T-helper 17 cell (primary cell): ENCODE measurements around the gene TTLL12. TPM values are rescaled to one million over a fixed set of nuclear protein-coding genes. Genes with fewer than 3 reads are reported as not detected.
A peak's percentile ranks its signal among the peaks of the same experiment; 100 is the strongest.
"Not testable (repeated sequence)": the region's sequence is repeated elsewhere in the genome, so short reads cannot be mapped to it uniquely, and the experiment has no call there.

Experiments
- ATAC-seq: fragments of 150-1000 bp; cut with Tn5 transposase; 2 replicates; pipeline ENCODE4 v1.10.0; 2021; ENCODE audit warnings: mild to moderate bottlenecking, moderate library complexity
- DNase-seq, 3 donors: peaks; one replicate each; pipeline versions ENCODE4 v3.0.0 to v3.0.0-alpha.2; 2020 to 2021
- H3K9me3 ChIP-seq: one replicate; pipeline ENCODE4 v1.7.0; 2013; ENCODE audit warnings: low read length, mild to moderate bottlenecking; ENCODE audit not compliant: control insufficient read depth, poor library complexity, severe bottlenecking
- H3K27ac Mint-ChIP-seq: one replicate; pipeline ENCODE4 v1.8.0; 2022; ENCODE audit warnings: mild to moderate bottlenecking, moderate library complexity, mixed read lengths
- H3K27me3 Mint-ChIP-seq: one replicate; pipeline ENCODE4 v1.8.0; 2022; ENCODE audit warnings: mixed read lengths
- H3K36me3 Mint-ChIP-seq: one replicate; pipeline ENCODE4 v1.8.0; 2022; ENCODE audit warnings: low read depth, mixed read lengths
- H3K4me1 Mint-ChIP-seq: one replicate; pipeline ENCODE4 v1.8.0; 2022; ENCODE audit warnings: mild to moderate bottlenecking, mixed read lengths
- H3K4me3 Mint-ChIP-seq: one replicate; pipeline ENCODE4 v1.8.0; 2022; ENCODE audit warnings: mild to moderate bottlenecking, moderate library complexity, mixed read lengths
- total RNA-seq, 4 donors: library from RNA in 2 of 4; stranded (reverse) in 2 of 4; gene quantifications; one replicate each; pipeline ENCODE4 v1.2.3 and lab custom pipeline; 2022 to 2026

The TTLL12 gene
- total RNA-seq, 2 donors from 2014 or later: 12.8 to 17.8 TPM

DNA sequence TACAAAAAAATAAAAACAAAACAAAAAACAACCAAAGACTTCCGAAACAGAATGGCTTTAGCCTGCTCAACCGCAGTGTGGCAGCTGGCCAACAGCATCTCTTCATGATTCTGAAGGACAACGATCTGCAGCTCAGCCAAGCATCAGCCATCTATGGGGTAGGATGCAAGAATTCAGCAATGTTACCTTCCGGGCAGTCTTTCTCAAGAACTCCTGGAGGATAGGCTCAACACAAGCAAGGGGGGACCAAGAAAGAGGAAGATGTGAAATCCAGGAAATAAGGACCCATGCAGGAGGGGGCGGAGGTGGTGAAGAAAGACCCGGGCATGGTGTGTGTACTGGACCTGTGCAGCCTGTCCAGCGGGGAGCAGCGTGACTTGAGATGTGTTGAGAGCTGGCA lies 39.1 kb downstream of the TTLL12 start:
- H3K4me1 Mint-ChIP-seq: peaks cover 13% of the 10 kb centered on the region
- H3K9me3 ChIP-seq: no peaks in the 10 kb centered on the region
- DNase-seq (no peak), ATAC-seq (no peak)
- peak overlapping the region; percentile 70 for H3K4me3 Mint-ChIP-seq
- peaks cover 3% of the 10 kb centered on the region for H3K36me3 Mint-ChIP-seq
- H3K27me3 Mint-ChIP-seq: no peaks in the 10 kb centered on the region
- H3K27ac Mint-ChIP-seq: peak overlapping the region; percentile 78

- H3K27me3 Mint-ChIP-seq, ATAC-seq, H3K9me3 ChIP-seq, H3K36me3 Mint-ChIP-seq, H3K4me3 Mint-ChIP-seq, DNase-seq, H3K27ac Mint-ChIP-seq: not testable (repeated sequence)
- H3K4me1 Mint-ChIP-seq: peaks cover 10% of the 10 kb centered on the region
Observed at GRCh38 chr22:43146332-43146731, 40.6 kb downstream of the TTLL12 start.

DNA sequence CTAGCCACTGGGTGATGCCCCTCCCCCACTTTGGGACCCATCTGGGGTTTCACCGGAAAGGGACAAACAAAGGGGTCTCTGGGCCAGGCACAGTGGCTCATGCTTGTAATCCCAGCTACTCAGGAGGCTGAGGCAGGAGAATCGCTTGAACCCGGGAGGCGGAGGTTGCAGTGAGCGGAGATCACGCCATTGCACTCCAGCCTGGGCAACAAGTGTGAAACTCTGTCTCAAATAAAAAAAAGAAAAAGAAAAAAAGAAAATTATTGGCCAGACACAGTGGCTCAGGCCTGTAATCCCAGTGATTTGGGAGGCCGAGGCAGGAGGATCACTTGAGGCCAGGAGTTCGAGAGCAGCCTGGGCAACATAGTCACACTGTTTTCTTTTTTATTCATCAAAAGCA lies 41.6 kb downstream of the TTLL12 start:
- H3K9me3 ChIP-seq, H3K4me3 Mint-ChIP-seq, ATAC-seq, H3K27me3 Mint-ChIP-seq, H3K4me1 Mint-ChIP-seq, H3K36me3 Mint-ChIP-seq, DNase-seq: not testable (repeated sequence)
- H3K27ac Mint-ChIP-seq: peak overlapping the region; percentile 32

DNA sequence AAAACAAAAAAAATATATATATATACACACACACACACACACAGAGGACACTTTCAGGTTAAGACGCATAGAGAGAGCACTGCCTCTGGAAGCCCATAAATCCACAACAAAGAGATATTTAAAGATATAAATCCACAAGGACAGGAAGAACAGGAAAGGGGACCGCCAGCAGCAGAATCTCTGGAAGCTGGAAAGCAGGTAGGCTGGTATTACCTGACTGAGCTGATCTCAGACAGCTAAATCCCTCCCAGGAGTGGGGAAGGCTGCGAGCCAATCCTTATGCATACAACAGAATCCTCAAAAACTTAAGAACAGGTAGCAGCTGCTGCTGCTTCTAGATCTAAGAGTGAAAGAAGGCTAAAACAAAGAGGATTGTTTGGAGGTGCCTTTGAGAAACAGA lies 42.0 kb downstream of the TTLL12 start:
- Mint-ChIP-seq H3K4me1 (peaks cover 9% of the 10 kb centered on the region), H3K36me3 (no peaks in the 10 kb centered on the region), H3K27ac (peak overlapping the region; percentile 32), H3K27me3 (no peaks in the 10 kb centered on the region), H3K4me3 (no peak overlapping the region)
- DNase-seq: no peak
- no peak for ATAC-seq
- H3K9me3 ChIP-seq: no peaks in the 10 kb centered on the region

DNA sequence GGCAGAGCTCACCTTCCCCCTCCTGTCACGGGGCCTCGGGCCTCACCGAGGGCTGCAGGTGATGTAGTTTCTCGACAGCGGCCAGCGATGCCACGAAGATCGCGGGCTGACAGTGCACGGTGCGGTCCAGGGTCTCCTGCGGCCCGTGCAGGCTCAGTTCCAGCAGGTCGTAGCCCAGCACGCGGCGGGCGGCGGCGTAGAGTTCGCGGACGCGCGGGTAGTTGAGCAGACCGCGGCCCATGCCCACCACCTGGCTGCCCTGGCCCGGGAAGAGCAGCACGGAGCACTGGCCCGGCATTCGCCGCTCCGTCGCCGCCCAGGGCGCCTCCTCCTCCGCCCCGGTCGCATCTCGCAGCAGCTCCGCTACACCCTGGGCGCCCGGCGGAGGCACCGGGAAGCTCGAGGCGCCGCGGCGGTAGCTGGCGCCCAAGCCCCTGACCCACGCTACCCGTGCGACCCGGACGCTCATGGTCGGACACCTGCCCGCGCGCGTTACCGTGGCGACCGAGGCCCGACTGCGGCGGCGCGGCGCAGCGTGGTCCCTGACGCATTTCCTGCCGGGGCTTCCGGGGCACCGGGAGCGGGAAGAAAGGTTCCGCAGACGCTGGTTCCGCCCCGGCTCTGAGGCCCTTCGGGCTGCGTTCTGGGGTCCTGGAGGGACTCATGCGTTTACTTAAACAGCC lies 43.9 kb downstream of the TTLL12 start, which contains the start of gene MCAT:
Gene MCAT (minus strand): TSS at position 519 of the 683 bp plus-strand sequence. CDS start 50 bp downstream, at position 469.
- Mint-ChIP-seq H3K4me1 (peaks cover 12% of the 10 kb centered on the region), H3K27ac (peak within 1 kb of the TSS; percentile 93), H3K4me3 (peak within 1 kb of the TSS; percentile 92), H3K36me3 (peaks cover 2% of the 10 kb centered on the region), H3K27me3 (no peaks in the 10 kb centered on the region)
- no peaks in the 10 kb centered on the region for H3K9me3 ChIP-seq
- peak; percentile 70 to 75 (median 72) for DNase-seq
- ATAC-seq: peak; percentile 89

GRCh38 chr22:43136801-43137200 lies 50.1 kb downstream of the TTLL12 start:
- DNase-seq: no peak
- no peaks in the 10 kb centered on the region for H3K27me3 Mint-ChIP-seq
- peaks cover 7% of the 10 kb centered on the region for H3K4me1 Mint-ChIP-seq
- ATAC-seq: no peak
- H3K9me3 ChIP-seq: no peaks in the 10 kb centered on the region
- peaks cover 2% of the 10 kb centered on the region for H3K36me3 Mint-ChIP-seq
- H3K4me3 Mint-ChIP-seq: no peak overlapping the region
- no peak overlapping the region for H3K27ac Mint-ChIP-seq

GRCh38 chr22:43136255-43136654 lies 50.7 kb downstream of the TTLL12 start:
- no peaks in the 10 kb centered on the region for H3K27me3 Mint-ChIP-seq
- peak; percentile 76 for ATAC-seq
- H3K4me3 Mint-ChIP-seq: no peak overlapping the region
- DNase-seq: peak; percentile 18 to 36 (median 31)
- no peaks in the 10 kb centered on the region for H3K9me3 ChIP-seq
- peaks cover 6% of the 10 kb centered on the region for H3K4me1 Mint-ChIP-seq
- H3K36me3 Mint-ChIP-seq: peaks cover 2% of the 10 kb centered on the region
- peak overlapping the region; percentile 43 for H3K27ac Mint-ChIP-seq

- no peaks in the 10 kb centered on the region for H3K9me3 ChIP-seq
- H3K4me1 Mint-ChIP-seq: peaks cover 3% of the 10 kb centered on the region
- no peaks in the 10 kb centered on the region for H3K27me3 Mint-ChIP-seq
- ATAC-seq (no peak), DNase-seq (no peak)
- H3K27ac Mint-ChIP-seq: peak overlapping the region; percentile 43
- peaks cover 2% of the 10 kb centered on the region for H3K36me3 Mint-ChIP-seq
- no peak overlapping the region for H3K4me3 Mint-ChIP-seq
Observed at GRCh38 chr22:43135565-43135964, 51.4 kb downstream of the TTLL12 start.

DNA sequence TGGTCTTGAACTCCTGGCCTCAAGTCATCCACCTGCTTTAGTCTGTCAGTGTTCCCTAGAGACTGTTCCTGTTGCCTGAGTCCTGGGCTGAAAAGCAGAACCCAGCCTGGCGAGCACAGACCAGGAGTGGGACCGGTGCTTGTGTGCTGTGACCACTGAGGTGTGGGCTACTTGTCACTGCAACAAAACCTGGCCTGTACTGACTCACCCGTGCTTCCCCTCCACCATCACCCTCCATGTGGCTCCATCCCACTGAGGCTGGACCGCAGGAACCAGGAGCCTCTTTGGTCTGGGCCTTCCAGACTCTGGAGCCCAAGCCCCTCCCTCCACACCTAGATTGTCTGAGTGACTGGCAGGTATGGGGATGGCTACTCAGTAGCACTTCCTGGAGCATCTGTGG lies 52.4 kb downstream of the TTLL12 start:
- Mint-ChIP-seq H3K27ac (no peak overlapping the region), H3K36me3 (peaks cover 2% of the 10 kb centered on the region), H3K4me3 (no peak overlapping the region), H3K4me1 (peaks cover 3% of the 10 kb centered on the region), H3K27me3 (no peaks in the 10 kb centered on the region)
- no peak for DNase-seq
- no peaks in the 10 kb centered on the region for H3K9me3 ChIP-seq
- no peak for ATAC-seq

DNA sequence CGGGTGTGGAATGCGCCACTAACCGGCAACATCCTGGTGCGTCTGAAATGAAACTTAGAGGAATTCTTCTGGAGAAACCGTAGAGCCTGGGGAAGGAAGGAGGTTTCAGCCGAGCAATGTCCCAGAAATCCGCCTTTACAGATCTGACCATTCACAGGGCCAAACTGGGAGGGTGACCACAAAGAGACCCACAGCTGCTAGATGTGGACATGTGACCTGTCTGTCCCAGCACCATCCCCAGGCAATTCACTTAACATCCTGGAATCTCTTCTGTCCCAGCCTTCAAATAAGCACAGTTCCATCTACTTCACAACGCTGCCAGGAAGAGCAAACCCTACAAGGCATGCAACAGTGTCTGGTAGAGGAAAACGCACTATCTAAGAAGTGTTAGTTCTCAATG lies 53.5 kb downstream of the TTLL12 start:
- no peaks in the 10 kb centered on the region for H3K36me3 Mint-ChIP-seq
- H3K9me3 ChIP-seq: no peaks in the 10 kb centered on the region
- no peak overlapping the region for H3K27ac Mint-ChIP-seq
- no peaks in the 10 kb centered on the region for H3K27me3 Mint-ChIP-seq
- H3K4me1 Mint-ChIP-seq: no peaks in the 10 kb centered on the region
- ATAC-seq: no peak
- H3K4me3 Mint-ChIP-seq: no peak overlapping the region
- no peak for DNase-seq

GRCh38 chr22:43131773-43132501 lies 55.0 kb downstream of the TTLL12 start:
- no peaks in the 10 kb centered on the region for H3K27me3 Mint-ChIP-seq

GRCh38 chr22:43129426-43130425 lies 57.2 kb downstream of the TTLL12 start:
- ATAC-seq (no peak), DNase-seq (no peak)
- Mint-ChIP-seq H3K27ac (no peak overlapping the region), H3K4me1 (peaks cover 3% of the 10 kb centered on the region), H3K4me3 (no peak overlapping the region), H3K36me3 (no peaks in the 10 kb centered on the region), H3K27me3 (no peaks in the 10 kb centered on the region)
- H3K9me3 ChIP-seq: no peaks in the 10 kb centered on the region

More at GRCh38 chr22:43131773-43132501, 55.0 kb downstream of the TTLL12 start:
- no peaks in the 10 kb centered on the region for H3K9me3 ChIP-seq
- Mint-ChIP-seq H3K36me3 (no peaks in the 10 kb centered on the region), H3K27ac (no peak overlapping the region), H3K4me1 (peaks cover 3% of the 10 kb centered on the region), H3K4me3 (no peak overlapping the region)
- no peak for ATAC-seq
- no peak for DNase-seq

GRCh38 chr22:43128928-43129424 lies 58.0 kb downstream of the TTLL12 start:
- no peaks in the 10 kb centered on the region for H3K9me3 ChIP-seq
- H3K36me3 Mint-ChIP-seq: no peaks in the 10 kb centered on the region
- no peak overlapping the region for H3K27ac Mint-ChIP-seq
- H3K4me1 Mint-ChIP-seq: peaks cover 3% of the 10 kb centered on the region
- H3K4me3 Mint-ChIP-seq: no peak overlapping the region
- H3K27me3 Mint-ChIP-seq: no peaks in the 10 kb centered on the region
- DNase-seq (no peak), ATAC-seq (peak; percentile 40)
